Neural progenitor cell (in vitro differentiated cells): ENCODE results near the gene ZNF574.

ENCODE experiments used
- CTCF ChIP-seq: fragments of 200-600 bp; sonication (generic); IDR thresholded peaks from 2 replicates; pipeline ENCODE4 v1.5.1; 2017; ENCODE audit warnings: antibody characterized with exemption, mild to moderate bottlenecking
- EZH2 ChIP-seq: fragments of 200-600 bp; sonication (generic); IDR thresholded peaks from 2 replicates; pipeline ENCODE4 v1.6.1; 2017; ENCODE audit warnings: antibody characterized with exemption, mild to moderate bottlenecking, moderate library complexity
- EZH2phosphoT487 ChIP-seq: fragments of 200-600 bp; sonication (generic); IDR thresholded peaks from 2 replicates; pipeline ENCODE4 v1.6.1; 2017; ENCODE audit warnings: antibody characterized with exemption

GRCh38 chr19:42028304-42029216 is 47.4 kb upstream of the ZNF574 start:
- peak; percentile 97 for TF ChIP-seq CTCF
- TF ChIP-seq EZH2phosphoT487, result no peak
- TF ChIP-seq EZH2, result no peak
